Left lung (tissue), 10 donors: ENCODE results near the gene TKT. TPM values are rescaled to one million over a fixed set of nuclear protein-coding genes. Genes with fewer than 3 reads are reported as not detected.

Experiments
- ATAC-seq: fragments of 200-7000 bp; cut with Tn5 transposase; one replicate; pipeline ENCODE4 v1.9.1; 2020; ENCODE audit warnings: moderate library complexity
- DNase-seq, 4 donors: peaks; one replicate each; pipeline ENCODE4 v3.0.0-alpha.2; 2013 to 2020
- H3K27ac ChIP-seq, 2 donors: fragments of 200-600 bp; sonication (generic) in 1 of 2; one replicate each; pipeline versions ENCODE4 v1.5.0 to v1.8.0; 2020 to 2021
- H3K27me3 ChIP-seq, 2 donors: fragments of 200-600 bp; sonication (generic) in 1 of 2; one replicate each; pipeline versions ENCODE4 v1.5.0 to v1.8.0; 2020 to 2021
- H3K36me3 ChIP-seq, 2 donors: fragments of 200-600 bp; sonication (generic) in 1 of 2; one replicate each; pipeline versions ENCODE4 v1.5.0 to v1.8.0; 2020 to 2021
- H3K4me1 ChIP-seq, 2 donors: fragments of 200-600 bp; one replicate each; pipeline ENCODE4 v1.8.0; 2021
- H3K4me3 ChIP-seq, 2 donors: fragments of 200-600 bp; sonication (generic) in 1 of 2; one replicate each; pipeline versions ENCODE4 v1.5.0 to v1.8.0; 2020 to 2021; ENCODE audit warnings: mild to moderate bottlenecking in 1 of 2
- H3K9me3 ChIP-seq, 2 donors: fragments of 200-600 bp; sonication (generic) in 1 of 2; one replicate each; pipeline versions ENCODE4 v1.5.0 to v1.8.0; 2020 to 2021
- intact Hi-C, 2 donors: fragments of 100-400 bp; cut with DNase I; formaldehyde crosslinking; loops; one replicate each; pipeline versions ENCODE4 v1.11.2 to v1.14.2; 2022
- polyA plus RNA-seq, 6 donors: library from polyadenylated mRNA; unstranded; fragments of 120-200 nt; gene quantifications; one replicate each; pipeline ENCODE4 v1.2.1, GENCODE V29; 2013; ENCODE audit not compliant: insufficient read length in 6 of 6
- total RNA-seq, 2 donors: library from RNA; stranded (reverse); fragmentation: NEBNext Ultra II Directional; extraction: Animal tissue kit (Norgen Biotek cat#: 25700); gene quantifications; one replicate each; pipeline ENCODE4 v1.2.1, GENCODE V29; 2021
- TF ChIP-seq, protein P1 (sequence below), 2 donors: fragments of 200-600 bp; sonication (generic) in 1 of 2; IDR thresholded peaks; one replicate each; pipeline versions ENCODE4 v1.5.0 to v1.8.0; 2021; ENCODE audit warnings: antibody characterized with exemption in 2 of 2
- donor health status: DM: no; HTN: yes; CAD: no.
- donor health status: DM: no; HTN: no; CAD: no.

Gene TKT
- total and polyA plus RNA-seq, 8 donors = 210 to 594 (median 239) TPM

DNA sequence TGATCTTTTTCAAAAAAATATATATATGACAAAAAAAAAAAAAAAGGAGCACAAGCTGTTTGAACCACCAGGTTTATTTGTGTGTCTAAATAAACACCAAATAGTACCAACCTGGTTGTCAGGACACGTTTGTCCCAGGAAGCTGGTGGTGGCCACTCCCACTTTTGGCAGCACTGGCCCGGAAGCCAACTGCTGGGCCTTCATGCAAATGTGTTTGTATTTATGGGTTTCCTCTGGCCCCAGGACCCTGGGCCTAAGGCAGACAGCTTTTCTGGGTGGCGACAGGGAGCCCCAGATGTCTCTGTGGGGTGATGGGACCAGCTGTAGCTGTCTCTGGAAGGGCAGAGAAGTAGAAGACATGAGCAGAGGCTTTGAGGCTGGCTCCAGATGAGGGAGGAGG is 63.2 kb downstream of the TKT start:
- ATAC-seq (no peak), DNase-seq (no peak)
- TF ChIP-seq, protein P1, sequence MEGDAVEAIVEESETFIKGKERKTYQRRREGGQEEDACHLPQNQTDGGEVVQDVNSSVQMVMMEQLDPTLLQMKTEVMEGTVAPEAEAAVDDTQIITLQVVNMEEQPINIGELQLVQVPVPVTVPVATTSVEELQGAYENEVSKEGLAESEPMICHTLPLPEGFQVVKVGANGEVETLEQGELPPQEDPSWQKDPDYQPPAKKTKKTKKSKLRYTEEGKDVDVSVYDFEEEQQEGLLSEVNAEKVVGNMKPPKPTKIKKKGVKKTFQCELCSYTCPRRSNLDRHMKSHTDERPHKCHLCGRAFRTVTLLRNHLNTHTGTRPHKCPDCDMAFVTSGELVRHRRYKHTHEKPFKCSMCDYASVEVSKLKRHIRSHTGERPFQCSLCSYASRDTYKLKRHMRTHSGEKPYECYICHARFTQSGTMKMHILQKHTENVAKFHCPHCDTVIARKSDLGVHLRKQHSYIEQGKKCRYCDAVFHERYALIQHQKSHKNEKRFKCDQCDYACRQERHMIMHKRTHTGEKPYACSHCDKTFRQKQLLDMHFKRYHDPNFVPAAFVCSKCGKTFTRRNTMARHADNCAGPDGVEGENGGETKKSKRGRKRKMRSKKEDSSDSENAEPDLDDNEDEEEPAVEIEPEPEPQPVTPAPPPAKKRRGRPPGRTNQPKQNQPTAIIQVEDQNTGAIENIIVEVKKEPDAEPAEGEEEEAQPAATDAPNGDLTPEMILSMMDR (IDR thresholded peaks at IDR 0.05) = no peak
- no peaks in the 10 kb centered on the region for H3K9me3 ChIP-seq
- H3K36me3 ChIP-seq = peaks cover 0 to 72% of the 10 kb centered on the region in 2 donors
- no peaks in the 10 kb centered on the region for H3K27me3 ChIP-seq
- H3K27ac ChIP-seq = no peak overlapping the region
- H3K4me1 ChIP-seq = peaks cover 8 to 38% of the 10 kb centered on the region in 2 donors
- intact Hi-C loops = loop anchor here in 1 of 2 donors (10.0 kb wide), 1 partner anchor 58 kb away; the partner anchor contains the start of gene RFT1
- H3K4me3 ChIP-seq = no peak overlapping the region

DNA sequence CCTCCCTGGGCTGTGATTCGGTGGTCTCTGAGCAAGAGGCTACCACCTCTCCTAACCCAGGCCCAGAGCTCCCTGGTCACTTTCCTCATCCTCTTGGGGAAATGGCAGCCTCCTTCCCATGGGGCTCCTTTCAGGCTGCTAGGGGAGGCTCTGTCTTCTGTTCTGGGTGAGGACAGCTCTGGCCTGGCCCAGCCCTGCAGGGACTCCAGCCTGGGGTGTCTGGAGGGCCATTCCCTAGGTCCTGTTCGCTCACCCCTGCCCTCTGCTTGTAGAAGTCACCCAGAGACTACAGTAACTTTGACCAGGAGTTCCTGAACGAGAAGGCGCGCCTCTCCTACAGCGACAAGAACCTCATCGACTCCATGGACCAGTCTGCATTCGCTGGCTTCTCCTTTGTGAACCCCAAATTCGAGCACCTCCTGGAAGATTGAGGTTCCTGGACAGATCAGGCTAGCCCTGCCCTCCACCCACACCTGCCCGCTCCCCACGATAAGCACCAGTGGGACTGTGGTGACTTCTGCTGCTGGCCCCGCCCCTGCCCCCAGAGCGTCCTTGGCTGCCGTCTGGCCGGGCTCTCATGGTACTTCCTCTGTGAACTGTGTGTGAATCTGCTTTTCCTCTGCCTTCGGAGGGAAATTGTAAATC is 63.9 kb downstream of the TKT start:
- DNase-seq (peak in 1 of 4 donors; percentile 10), ATAC-seq (no peak)
- no peaks in the 10 kb centered on the region for H3K9me3 ChIP-seq
- TF ChIP-seq, protein P1 (IDR thresholded peaks at IDR 0.05) = no peak
- intact Hi-C loops = loop anchor here in 1 of 2 donors (10.0 kb wide), 1 partner anchor 57 kb away; the partner anchor contains the start of gene RFT1
- H3K27me3 ChIP-seq = no peaks in the 10 kb centered on the region
- H3K4me1 ChIP-seq = peaks cover 8 to 35% of the 10 kb centered on the region in 2 donors
- no peak overlapping the region for H3K27ac ChIP-seq
- no peak overlapping the region for H3K4me3 ChIP-seq
- H3K36me3 ChIP-seq = peaks cover 0 to 79% of the 10 kb centered on the region in 2 donors

DNA sequence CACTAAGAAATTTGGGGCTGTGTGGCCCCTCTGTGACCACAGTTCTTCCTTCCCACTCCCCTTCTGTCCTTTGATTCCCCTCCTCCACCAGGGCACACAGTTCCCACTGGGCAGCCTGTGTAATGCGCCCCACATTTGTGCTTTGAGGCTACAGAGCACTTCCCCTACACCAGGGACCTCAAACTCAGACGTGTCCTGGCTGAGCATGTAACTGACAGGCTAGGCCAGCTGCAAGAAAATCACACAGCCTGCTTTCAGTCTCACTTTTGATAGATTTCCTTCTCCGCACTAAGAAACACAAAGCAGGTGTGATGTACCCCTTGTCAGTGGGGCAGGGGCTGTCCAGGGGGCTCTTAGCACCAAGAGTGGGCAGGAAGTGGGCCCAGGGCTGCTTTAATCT is 65.2 kb downstream of the TKT start:
- intact Hi-C loops = loop anchor here in 1 of 2 donors (10.0 kb wide), 1 partner anchor 56 kb away; the partner anchor contains the start of gene RFT1
- DNase-seq (no peak), ATAC-seq (no peak)
- Histone ChIP-seq H3K4me1 (peaks cover 6 to 22% of the 10 kb centered on the region in 2 donors), H3K36me3 (peaks cover 0 to 92% of the 10 kb centered on the region in 2 donors), H3K4me3 (no peak overlapping the region), H3K9me3 (no peaks in the 10 kb centered on the region), H3K27ac (no peak overlapping the region), H3K27me3 (no peaks in the 10 kb centered on the region)
- TF ChIP-seq, protein P1 (IDR thresholded peaks at IDR 0.05) = no peak

DNA sequence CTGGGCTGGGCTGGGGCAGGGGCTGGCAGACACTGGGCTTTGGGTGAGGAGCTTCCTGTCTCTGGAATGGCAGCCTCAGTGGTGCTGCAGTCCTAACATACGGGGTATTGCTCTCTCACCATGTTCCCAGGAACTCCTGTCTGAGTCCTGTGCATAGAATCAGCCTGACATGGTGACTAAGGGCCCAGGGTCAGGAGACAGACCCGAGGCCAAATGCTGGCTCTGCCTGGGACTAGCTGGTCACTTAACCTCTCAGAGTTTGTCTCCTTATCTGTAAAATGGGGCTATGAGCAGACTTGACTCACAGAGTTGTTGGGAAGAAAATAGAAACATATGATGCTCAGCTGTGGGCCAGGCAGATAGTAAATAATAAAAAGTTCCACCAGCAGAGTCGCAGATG is 66.5 kb downstream of the TKT start:
- H3K4me3 ChIP-seq = no peak overlapping the region
- ATAC-seq = no peak

DNA sequence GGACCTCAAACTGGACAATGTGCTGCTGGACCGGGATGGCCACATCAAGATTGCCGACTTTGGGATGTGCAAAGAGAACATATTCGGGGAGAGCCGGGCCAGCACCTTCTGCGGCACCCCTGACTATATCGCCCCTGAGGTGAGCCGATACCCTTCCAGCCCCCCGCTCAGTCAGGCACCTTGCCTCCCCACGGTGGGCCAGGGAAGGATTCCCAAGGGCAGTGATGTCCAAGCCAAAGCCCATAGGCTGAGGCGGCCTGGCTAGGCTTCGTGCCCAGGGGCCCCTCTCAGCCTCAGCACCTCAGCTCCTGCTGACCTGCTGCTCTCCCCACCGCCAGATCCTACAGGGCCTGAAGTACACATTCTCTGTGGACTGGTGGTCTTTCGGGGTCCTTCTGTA is 67.1 kb downstream of the TKT start:
- intact Hi-C loops = no loop called here
- Histone ChIP-seq H3K27ac (no peak overlapping the region), H3K9me3 (no peaks in the 10 kb centered on the region), H3K4me3 (no peak overlapping the region), H3K27me3 (no peaks in the 10 kb centered on the region), H3K4me1 (peaks cover 3 to 6% of the 10 kb centered on the region in 2 donors), H3K36me3 (peaks cover 0 to 100% of the 10 kb centered on the region in 2 donors)
- no peak for ATAC-seq
- DNase-seq = no peak
- TF ChIP-seq, protein P1 (IDR thresholded peaks at IDR 0.05) = no peak

More for the DNA sequence above, 66.5 kb downstream of the TKT start:
- TF ChIP-seq, protein P1 (IDR thresholded peaks at IDR 0.05) = no peak
- peaks cover 5 to 9% of the 10 kb centered on the region in 2 donors for H3K4me1 ChIP-seq
- intact Hi-C loops = no loop called here
- no peaks in the 10 kb centered on the region for H3K9me3 ChIP-seq
- no peaks in the 10 kb centered on the region for H3K27me3 ChIP-seq
- DNase-seq = no peak
- H3K36me3 ChIP-seq = peaks cover 0 to 100% of the 10 kb centered on the region in 2 donors
- no peak overlapping the region for H3K27ac ChIP-seq
